Colonic mucosa (tissue), 4 donors: ENCODE data around the gene CAPS2. TPM values are rescaled to one million over a fixed set of nuclear protein-coding genes. Genes with fewer than 3 reads are reported as not detected.

ENCODE experiments used
- DNase-seq: peaks from one replicate; pipeline ENCODE4 v3.0.0-alpha.2; 2020
- H3K27ac ChIP-seq: fragments of 200-600 bp; one replicate; pipeline ENCODE4 v1.8.0; 2021
- H3K27me3 ChIP-seq: fragments of 200-600 bp; one replicate; pipeline ENCODE4 v1.8.0; 2021
- H3K36me3 ChIP-seq: fragments of 200-600 bp; one replicate; pipeline ENCODE4 v1.8.0; 2021
- H3K4me1 ChIP-seq: fragments of 200-600 bp; one replicate; pipeline ENCODE4 v1.8.0; 2021; ENCODE audit warnings: mild to moderate bottlenecking
- H3K4me3 ChIP-seq: fragments of 200-600 bp; one replicate; pipeline ENCODE4 v1.8.0; 2021
- H3K9ac ChIP-seq, 2 donors: one replicate each; pipeline ENCODE4 v1.7.0; 2013; ENCODE audit warnings: control low read depth in 2 of 2, low read depth in 2 of 2, low read length in 2 of 2
- H3K9me3 ChIP-seq: fragments of 200-600 bp; one replicate; pipeline ENCODE4 v1.8.0; 2021
- intact Hi-C: fragments of 100-400 bp; cut with DNase I; formaldehyde crosslinking; loops from one replicate; pipeline ENCODE4 v1.14.1; 2022
- total RNA-seq, 2 donors: library from RNA; stranded (reverse); fragmentation: NEBNext Ultra II Directional in 1 of 2; extraction: Animal tissue kit (Norgen Biotek cat#: 25700) in 1 of 2; gene quantifications; one replicate each; pipeline ENCODE4 v1.2.1, GENCODE V29; 2021
- TF ChIP-seq, protein P1 (sequence below): fragments of 200-600 bp; IDR thresholded peaks from one replicate; pipeline ENCODE4 v1.8.0; 2022; ENCODE audit warnings: antibody characterized with exemption, mild to moderate bottlenecking
- donor health status: healthy.
- donor health status: DM: no; HTN: no; CAD: no.
- donor health status: DM: no; HTN: no; CAD: no.

The CAPS2 gene
- total RNA-seq, 2 donors from 2014 or later = 1.5 to 2.6 TPM

DNA sequence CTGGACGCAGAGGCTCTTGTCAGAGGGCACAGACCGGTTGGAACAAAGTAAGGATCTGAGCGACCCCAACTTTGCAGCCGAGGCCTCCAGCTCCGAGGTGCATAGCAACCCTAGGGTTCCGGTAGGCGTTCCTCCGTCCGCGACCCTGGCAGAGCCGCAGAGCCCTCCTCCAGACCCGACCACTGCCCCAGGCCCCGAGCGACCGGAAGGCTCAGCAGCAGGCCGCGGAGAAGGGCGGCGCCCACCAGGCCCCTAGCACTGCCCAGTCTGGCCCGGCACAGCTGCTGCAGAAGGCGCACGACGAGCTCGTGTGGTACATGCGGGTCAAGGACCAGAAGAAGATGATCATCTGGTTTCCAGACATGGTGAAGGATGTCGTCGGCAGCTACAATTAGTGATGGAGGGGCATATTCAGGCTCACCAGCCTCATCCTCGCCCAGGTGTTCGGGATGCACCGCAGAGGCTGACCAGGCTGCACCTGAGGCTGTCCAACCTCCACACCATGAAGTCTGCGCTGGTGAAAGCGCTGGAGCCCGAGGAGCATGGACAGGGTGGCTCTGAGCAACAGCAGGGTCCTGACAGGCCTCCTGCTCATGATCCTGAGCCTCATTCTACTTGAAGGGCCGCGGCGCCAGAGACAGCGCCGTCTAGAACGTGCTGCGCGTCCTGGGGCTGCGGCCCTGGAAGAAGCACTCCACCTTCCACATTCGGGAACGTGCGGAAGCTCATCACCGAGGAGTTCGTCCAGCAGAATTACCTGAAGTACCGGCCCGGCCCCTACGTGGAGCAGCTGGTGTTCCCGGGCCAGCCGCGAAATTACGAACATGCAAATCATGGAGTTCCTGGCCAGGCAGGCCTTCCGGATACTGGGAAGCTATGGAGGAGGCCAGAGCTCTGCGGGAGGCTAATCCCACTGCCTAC, 24.5 kb downstream of the CAPS2 start:
- Histone ChIP-seq H3K4me3 (no peak overlapping the region), H3K27me3 (no peaks in the 10 kb centered on the region), H3K9me3 (no peaks in the 10 kb centered on the region), H3K4me1 (no peaks in the 10 kb centered on the region), H3K36me3 (no peaks in the 10 kb centered on the region), H3K27ac (no peak overlapping the region), H3K9ac (no peak overlapping the region)
- intact Hi-C loops = no loop called here
- no peak for DNase-seq
- TF ChIP-seq, protein P1, sequence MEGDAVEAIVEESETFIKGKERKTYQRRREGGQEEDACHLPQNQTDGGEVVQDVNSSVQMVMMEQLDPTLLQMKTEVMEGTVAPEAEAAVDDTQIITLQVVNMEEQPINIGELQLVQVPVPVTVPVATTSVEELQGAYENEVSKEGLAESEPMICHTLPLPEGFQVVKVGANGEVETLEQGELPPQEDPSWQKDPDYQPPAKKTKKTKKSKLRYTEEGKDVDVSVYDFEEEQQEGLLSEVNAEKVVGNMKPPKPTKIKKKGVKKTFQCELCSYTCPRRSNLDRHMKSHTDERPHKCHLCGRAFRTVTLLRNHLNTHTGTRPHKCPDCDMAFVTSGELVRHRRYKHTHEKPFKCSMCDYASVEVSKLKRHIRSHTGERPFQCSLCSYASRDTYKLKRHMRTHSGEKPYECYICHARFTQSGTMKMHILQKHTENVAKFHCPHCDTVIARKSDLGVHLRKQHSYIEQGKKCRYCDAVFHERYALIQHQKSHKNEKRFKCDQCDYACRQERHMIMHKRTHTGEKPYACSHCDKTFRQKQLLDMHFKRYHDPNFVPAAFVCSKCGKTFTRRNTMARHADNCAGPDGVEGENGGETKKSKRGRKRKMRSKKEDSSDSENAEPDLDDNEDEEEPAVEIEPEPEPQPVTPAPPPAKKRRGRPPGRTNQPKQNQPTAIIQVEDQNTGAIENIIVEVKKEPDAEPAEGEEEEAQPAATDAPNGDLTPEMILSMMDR = no peak

DNA sequence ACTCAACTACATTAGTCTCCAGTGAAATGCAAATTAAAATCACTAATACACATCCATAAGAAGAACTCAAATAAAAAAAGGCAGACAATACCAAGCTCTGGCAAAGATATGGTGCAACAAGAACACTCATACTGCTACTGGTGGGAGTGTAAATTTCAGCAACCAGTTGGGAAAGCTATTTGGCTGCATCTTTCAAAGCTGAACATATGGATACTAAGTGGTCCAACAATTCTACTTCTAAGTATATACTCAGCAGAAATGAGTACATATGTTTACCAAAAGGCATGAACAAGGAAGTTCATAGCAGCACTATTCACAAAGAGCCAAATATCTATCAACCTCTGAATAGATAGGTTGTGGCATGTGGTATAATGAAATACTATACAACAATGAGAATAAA, 27.3 kb downstream of the CAPS2 start:
- no peak overlapping the region for H3K9ac ChIP-seq
- H3K4me1 ChIP-seq = no peaks in the 10 kb centered on the region
- no peaks in the 10 kb centered on the region for H3K9me3 ChIP-seq
- no peak overlapping the region for H3K27ac ChIP-seq
- no peak overlapping the region for H3K4me3 ChIP-seq
- no peak for DNase-seq
- intact Hi-C loops = no loop called here
- H3K27me3 ChIP-seq = no peaks in the 10 kb centered on the region
- TF ChIP-seq, protein P1 = no peak
- H3K36me3 ChIP-seq = no peaks in the 10 kb centered on the region

DNA sequence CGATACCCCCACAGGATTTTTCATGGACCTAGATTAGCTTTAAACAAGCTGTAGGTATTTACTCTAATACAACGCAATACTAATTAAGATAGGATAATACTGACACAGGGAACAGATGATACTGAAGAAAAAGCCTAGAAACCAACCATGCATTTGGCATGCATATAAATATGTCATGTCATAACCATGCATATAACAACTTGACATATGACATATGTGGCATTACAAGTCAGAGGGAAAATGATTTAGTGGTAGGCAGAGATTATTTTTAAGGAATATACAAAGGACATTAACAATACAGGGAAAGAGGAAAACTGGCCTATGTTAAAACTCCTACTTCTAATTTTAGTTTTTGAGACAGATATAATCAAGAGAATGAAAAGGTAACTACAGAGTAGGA, 27.9 kb downstream of the CAPS2 start:
- Histone ChIP-seq H3K4me3 (no peak overlapping the region), H3K9me3 (no peaks in the 10 kb centered on the region), H3K36me3 (no peaks in the 10 kb centered on the region), H3K4me1 (no peaks in the 10 kb centered on the region), H3K27me3 (no peaks in the 10 kb centered on the region), H3K27ac (no peak overlapping the region), H3K9ac (no peak overlapping the region)
- TF ChIP-seq, protein P1 = no peak
- intact Hi-C loops = no loop called here
- DNase-seq = no peak

DNA sequence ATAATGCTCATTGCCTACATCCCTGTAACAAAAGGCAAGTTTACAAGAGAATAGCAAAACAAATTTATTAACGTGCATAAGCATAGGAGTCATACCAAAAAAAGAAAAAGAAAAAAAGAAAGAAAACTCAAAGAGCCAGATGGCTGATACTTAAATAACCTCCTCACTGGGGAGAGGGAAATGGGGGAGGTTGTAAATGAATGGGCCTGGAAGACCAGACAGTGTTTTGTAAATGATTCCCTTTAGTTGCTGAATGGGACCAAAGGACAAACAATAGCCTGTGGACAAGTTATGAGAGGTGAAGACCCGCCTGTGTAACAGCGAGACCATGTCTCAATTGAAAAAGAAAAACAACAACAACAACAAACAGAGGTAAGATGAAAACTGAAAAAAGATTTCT, 35.3 kb downstream of the CAPS2 start:
- Histone ChIP-seq H3K27ac (no peak overlapping the region), H3K4me1 (no peaks in the 10 kb centered on the region), H3K27me3 (no peaks in the 10 kb centered on the region), H3K4me3 (no peak overlapping the region), H3K36me3 (no peaks in the 10 kb centered on the region), H3K9ac (no peak overlapping the region), H3K9me3 (no peaks in the 10 kb centered on the region)
- intact Hi-C loops = loop anchor here (10.0 kb wide), 1 partner anchor 500 kb away; no protein-coding TSS in a partner anchor
- TF ChIP-seq, protein P1 = no peak
- no peak for DNase-seq

DNA sequence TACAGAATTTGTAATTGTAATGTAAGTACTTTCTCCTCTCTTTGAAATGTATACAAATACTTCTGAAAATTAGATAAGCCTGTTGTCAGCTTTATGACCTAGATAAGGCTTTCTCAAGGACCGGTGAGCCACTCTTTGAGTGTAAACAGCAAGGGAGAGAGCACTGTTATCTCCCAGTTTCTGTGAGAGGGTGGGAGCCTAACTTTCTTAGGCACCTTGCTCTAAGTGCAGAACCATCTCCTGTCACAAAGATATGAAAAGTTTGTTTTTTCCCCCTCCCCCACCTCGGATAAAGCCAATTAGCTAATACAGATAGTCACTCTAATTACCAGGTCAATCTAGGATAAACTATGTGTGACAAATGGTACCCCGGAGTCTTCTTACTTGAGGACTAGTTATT, 35.8 kb downstream of the CAPS2 start:
- TF ChIP-seq, protein P1 = no peak

More for the DNA sequence above, 35.8 kb downstream of the CAPS2 start:
- no peak for DNase-seq
- no peak overlapping the region for H3K4me3 ChIP-seq
- H3K27ac ChIP-seq = no peak overlapping the region
- H3K27me3 ChIP-seq = no peaks in the 10 kb centered on the region
- H3K4me1 ChIP-seq = no peaks in the 10 kb centered on the region
- intact Hi-C loops = loop anchor here (10.0 kb wide), 1 partner anchor 500 kb away; no protein-coding TSS in a partner anchor
- H3K36me3 ChIP-seq = no peaks in the 10 kb centered on the region
- no peaks in the 10 kb centered on the region for H3K9me3 ChIP-seq
- no peak overlapping the region for H3K9ac ChIP-seq
